GM12872 (cell line): ENCODE data around the gene SYT12.

ENCODE experiments used
- CTCF ChIP-seq: IDR thresholded peaks from 3 replicates; pipeline ENCODE4 v1.5.1; 2011; ENCODE audit warnings: low read depth, mild to moderate bottlenecking, low read length, moderate library complexity; ENCODE audit not compliant: insufficient read depth

SYT12 gene

GRCh38 chr11:67002921-67003411 lies 20.0 kb upstream of the SYT12 start:
- TF ChIP-seq CTCF = no peak

- TF ChIP-seq CTCF = no peak
Measured at GRCh38 chr11:67006029-67006884, 16.7 kb upstream of the SYT12 start.

DNA sequence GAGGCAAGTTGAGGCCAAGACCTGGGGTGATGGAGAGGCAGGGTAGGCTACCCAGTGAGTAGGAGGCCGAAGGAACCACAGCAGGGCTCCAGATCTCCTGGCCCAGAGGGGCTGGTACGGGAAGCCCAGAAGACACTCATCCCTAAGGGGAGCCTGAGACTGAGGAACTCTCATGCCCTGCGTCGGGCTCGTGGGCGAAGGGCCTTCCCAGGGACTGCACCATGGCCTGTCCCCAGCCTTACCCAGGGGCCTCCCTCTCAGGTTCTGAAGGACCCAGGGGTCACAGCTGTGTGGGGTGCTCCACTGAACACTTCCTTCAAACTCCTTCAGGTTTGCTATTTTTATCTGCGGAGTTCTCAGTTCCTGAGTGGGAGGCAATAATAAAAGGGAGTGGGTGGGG lies 15.8 kb upstream of the SYT12 start:
- no peak for TF ChIP-seq CTCF

DNA sequence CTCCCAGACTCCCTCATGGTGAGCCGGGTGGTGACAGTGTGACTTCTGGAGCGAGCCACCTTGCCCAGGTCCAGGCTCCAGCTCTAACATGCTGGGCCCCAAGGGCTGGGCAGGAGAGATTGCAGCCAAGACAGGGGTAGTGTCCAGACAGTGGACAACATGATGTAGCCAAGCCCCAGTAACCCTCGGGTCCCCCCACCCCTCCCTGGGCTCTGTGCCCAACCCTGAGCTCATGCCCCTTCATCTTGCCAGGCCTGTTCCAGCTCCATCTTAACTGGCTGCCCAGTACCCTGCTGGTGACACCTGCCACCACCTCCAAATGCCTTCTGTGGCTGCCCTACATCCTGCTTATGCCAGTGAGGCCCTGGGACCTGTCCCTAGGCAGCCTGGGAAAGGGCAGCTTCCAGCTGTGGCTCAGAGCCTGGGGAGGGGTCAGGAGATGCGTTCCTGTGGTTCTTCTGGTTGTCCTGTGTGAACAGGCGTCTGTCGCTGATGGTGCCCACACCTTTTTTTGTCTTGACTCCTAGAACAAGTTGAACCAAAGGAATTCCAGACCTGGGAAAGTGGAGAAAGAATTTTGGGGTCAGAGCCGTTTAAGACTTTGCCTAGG lies 12.5 kb upstream of the SYT12 start:
- no peak for TF ChIP-seq CTCF

GRCh38 chr11:67013511-67014045 lies 9.4 kb upstream of the SYT12 start:
- no peak for TF ChIP-seq CTCF

GRCh38 chr11:67014343-67014742 lies 8.6 kb upstream of the SYT12 start:
- no peak for TF ChIP-seq CTCF

DNA sequence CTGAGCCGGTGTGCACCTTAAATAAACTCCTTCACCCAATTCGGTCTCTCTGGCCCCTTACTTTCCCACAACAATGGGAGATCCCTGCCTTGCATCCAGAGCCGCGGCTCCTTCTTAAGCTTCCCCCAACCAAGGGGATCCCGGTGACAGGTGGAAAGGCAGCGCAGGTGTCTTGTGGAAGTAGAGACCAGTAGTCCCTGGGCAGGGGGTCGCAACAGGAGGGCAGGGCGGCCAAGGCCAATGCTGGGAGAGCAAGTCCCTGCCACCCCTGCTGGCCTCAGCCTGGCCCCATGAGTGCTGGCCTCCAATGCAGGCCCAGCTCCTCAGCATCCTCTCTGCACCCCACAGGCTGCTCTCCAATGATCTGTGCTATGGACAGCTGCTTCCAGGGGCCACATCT lies 7.9 kb upstream of the SYT12 start:
- TF ChIP-seq CTCF = no peak
